ENCODE data around the gene PIP4P1.
"Not testable (repeated sequence)": the region's sequence is repeated elsewhere in the genome, so short reads cannot be mapped to it uniquely, and the experiment has no call there.

PIP4P1 gene

GRCh38 chr14:20461225-20462141 lies at the start of gene PIP4P1:
Gene PIP4P1 (minus strand): TSS chr14:20461434. CDS start chr14:20461325, 109 bp downstream.
- Mint-ChIP-seq H3K27ac (peak within 1 kb of the TSS; percentile 99), H3K27me3 (no peaks in the 10 kb centered on the region), H3K36me3 (peaks cover 32 to 33% of the 10 kb centered on the region in 2 donors), H3K4me1 (peaks cover 31 to 40% of the 10 kb centered on the region in 2 donors), H3K9me3 (peaks cover 3 to 5% of the 10 kb centered on the region in 2 donors), H3K4me3 (peak within 1 kb of the TSS; percentile 93 to 100)
- DNase-seq (peak; percentile 98), ATAC-seq (replicated peaks) (peak; percentile 88 to 90)

- peaks cover 28 to 37% of the 10 kb centered on the region in 2 donors for H3K4me1 Mint-ChIP-seq
- no peaks in the 10 kb centered on the region for H3K36me3 Mint-ChIP-seq
- no peaks in the 10 kb centered on the region for H3K27me3 Mint-ChIP-seq
- DNase-seq = no peak
- no peak overlapping the region for H3K4me3 Mint-ChIP-seq
- H3K9me3 Mint-ChIP-seq = no peaks in the 10 kb centered on the region
- no peak overlapping the region for H3K27ac Mint-ChIP-seq
- ATAC-seq (replicated peaks) = no peak
Measured at GRCh38 chr14:20508367-20508766, 47.1 kb upstream of the PIP4P1 start.

- not testable (repeated sequence) for H3K9me3 Mint-ChIP-seq, H3K27me3 Mint-ChIP-seq, H3K36me3 Mint-ChIP-seq
Measured at GRCh38 chr14:20507537-20507936, 46.3 kb upstream of the PIP4P1 start.

GRCh38 chr14:20506752-20507151 lies 45.5 kb upstream of the PIP4P1 start:
- H3K9me3 Mint-ChIP-seq; H3K27me3 Mint-ChIP-seq; H3K4me3 Mint-ChIP-seq; DNase-seq; H3K27ac Mint-ChIP-seq; ATAC-seq (replicated peaks); H3K36me3 Mint-ChIP-seq: not testable (repeated sequence)
- H3K4me1 Mint-ChIP-seq = peaks cover 18 to 23% of the 10 kb centered on the region in 2 donors

More at GRCh38 chr14:20507537-20507936, 46.3 kb upstream of the PIP4P1 start:
- not testable (repeated sequence) for ATAC-seq (replicated peaks); H3K4me3 Mint-ChIP-seq; DNase-seq; H3K27ac Mint-ChIP-seq
- H3K4me1 Mint-ChIP-seq = peaks cover 26 to 31% of the 10 kb centered on the region in 2 donors

- H3K27me3 Mint-ChIP-seq; H3K9me3 Mint-ChIP-seq; ATAC-seq (replicated peaks); H3K27ac Mint-ChIP-seq; H3K36me3 Mint-ChIP-seq; DNase-seq; H3K4me3 Mint-ChIP-seq: not testable (repeated sequence)
- H3K4me1 Mint-ChIP-seq = peaks cover 14 to 18% of the 10 kb centered on the region in 2 donors
Measured at GRCh38 chr14:20506276-20506675, 45.0 kb upstream of the PIP4P1 start.

GRCh38 chr14:20503898-20504297 lies 42.7 kb upstream of the PIP4P1 start:
- no peaks in the 10 kb centered on the region for H3K9me3 Mint-ChIP-seq
- ATAC-seq (replicated peaks) (peak; percentile 62 to 69), DNase-seq (no peak)
- H3K27me3 Mint-ChIP-seq = no peaks in the 10 kb centered on the region
- no peaks in the 10 kb centered on the region for H3K36me3 Mint-ChIP-seq
- H3K4me3 Mint-ChIP-seq = peak overlapping the region in 1 of 2 donors; percentile 1
- peaks cover 16 to 21% of the 10 kb centered on the region in 2 donors for H3K4me1 Mint-ChIP-seq
- H3K27ac Mint-ChIP-seq = no peak overlapping the region

- H3K4me3 Mint-ChIP-seq = no peak overlapping the region
- DNase-seq = no peak
- H3K9me3 Mint-ChIP-seq = no peaks in the 10 kb centered on the region
- no peak for ATAC-seq (replicated peaks)
- no peaks in the 10 kb centered on the region for H3K27me3 Mint-ChIP-seq
- no peaks in the 10 kb centered on the region for H3K36me3 Mint-ChIP-seq
- H3K27ac Mint-ChIP-seq = no peak overlapping the region
- H3K4me1 Mint-ChIP-seq = peaks cover 22 to 28% of the 10 kb centered on the region in 2 donors
Measured at GRCh38 chr14:20501346-20501745, 40.1 kb upstream of the PIP4P1 start.

GRCh38 chr14:20499881-20500280 lies 38.6 kb upstream of the PIP4P1 start:
- DNase-seq = no peak
- Mint-ChIP-seq H3K27ac (no peak overlapping the region), H3K27me3 (no peaks in the 10 kb centered on the region), H3K4me3 (no peak overlapping the region), H3K9me3 (no peaks in the 10 kb centered on the region), H3K4me1 (peaks cover 29 to 39% of the 10 kb centered on the region in 2 donors), H3K36me3 (no peaks in the 10 kb centered on the region)
- ATAC-seq (replicated peaks) = no peak

GRCh38 chr14:20499108-20499507 lies 37.9 kb upstream of the PIP4P1 start:
- no peaks in the 10 kb centered on the region for H3K36me3 Mint-ChIP-seq
- H3K27ac Mint-ChIP-seq = no peak overlapping the region
- no peaks in the 10 kb centered on the region for H3K9me3 Mint-ChIP-seq
- ATAC-seq (replicated peaks) (no peak), DNase-seq (no peak)
- H3K27me3 Mint-ChIP-seq = no peaks in the 10 kb centered on the region
- H3K4me3 Mint-ChIP-seq = no peak overlapping the region
- peaks cover 29 to 39% of the 10 kb centered on the region in 2 donors for H3K4me1 Mint-ChIP-seq

- Mint-ChIP-seq H3K27me3 (no peaks in the 10 kb centered on the region), H3K36me3 (no peaks in the 10 kb centered on the region), H3K27ac (peak overlapping the region; percentile 7), H3K4me1 (peaks cover 29 to 39% of the 10 kb centered on the region in 2 donors), H3K9me3 (no peaks in the 10 kb centered on the region), H3K4me3 (no peak overlapping the region)
- peak in 1 of 2 donors; percentile 26 for ATAC-seq (replicated peaks)
- no peak for DNase-seq
Measured at GRCh38 chr14:20498622-20499021, 37.4 kb upstream of the PIP4P1 start.

- Mint-ChIP-seq H3K27me3 (no peaks in the 10 kb centered on the region), H3K4me1 (peaks cover 44 to 64% of the 10 kb centered on the region in 2 donors), H3K27ac (no peak overlapping the region), H3K4me3 (no peak overlapping the region), H3K9me3 (peaks cover 0 to 1% of the 10 kb centered on the region in 2 donors), H3K36me3 (peaks cover 0 to 1% of the 10 kb centered on the region in 2 donors)
- ATAC-seq (replicated peaks) = no peak
- DNase-seq = no peak
Measured at GRCh38 chr14:20494935-20495766, 33.9 kb upstream of the PIP4P1 start.

- H3K4me1 Mint-ChIP-seq = peaks cover 45 to 68% of the 10 kb centered on the region in 2 donors
- peak; percentile 35 to 46 for ATAC-seq (replicated peaks)
Measured at GRCh38 chr14:20493634-20494033, 32.4 kb upstream of the PIP4P1 start.

GRCh38 chr14:20492486-20492885 lies 31.3 kb upstream of the PIP4P1 start:
- H3K27ac Mint-ChIP-seq = peak overlapping the region; percentile 75
- no peak for ATAC-seq (replicated peaks)
- peaks cover 48 to 74% of the 10 kb centered on the region in 2 donors for H3K4me1 Mint-ChIP-seq
- H3K9me3 Mint-ChIP-seq = peaks cover 0 to 1% of the 10 kb centered on the region in 2 donors
- H3K27me3 Mint-ChIP-seq = no peaks in the 10 kb centered on the region
- DNase-seq = no peak
- H3K36me3 Mint-ChIP-seq = peaks cover 0 to 1% of the 10 kb centered on the region in 2 donors
- H3K4me3 Mint-ChIP-seq = peak overlapping the region in 1 of 2 donors; percentile 4

More at GRCh38 chr14:20493634-20494033, 32.4 kb upstream of the PIP4P1 start:
- Mint-ChIP-seq H3K4me3 (peak overlapping the region; percentile 60 to 66), H3K36me3 (peaks cover 0 to 1% of the 10 kb centered on the region in 2 donors), H3K27me3 (no peaks in the 10 kb centered on the region), H3K9me3 (peaks cover 0 to 1% of the 10 kb centered on the region in 2 donors), H3K27ac (peak overlapping the region; percentile 85)
- DNase-seq = no peak

GRCh38 chr14:20490563-20490962 lies 29.3 kb upstream of the PIP4P1 start:
- peaks cover 0 to 1% of the 10 kb centered on the region in 2 donors for H3K9me3 Mint-ChIP-seq
- H3K27me3 Mint-ChIP-seq = no peaks in the 10 kb centered on the region
- H3K4me3 Mint-ChIP-seq = peak overlapping the region; percentile 65 to 75
- peaks cover 52 to 78% of the 10 kb centered on the region in 2 donors for H3K4me1 Mint-ChIP-seq
- ATAC-seq (replicated peaks) = no peak
- H3K27ac Mint-ChIP-seq = peak overlapping the region; percentile 82
- peaks cover 3 to 5% of the 10 kb centered on the region in 2 donors for H3K36me3 Mint-ChIP-seq
- no peak for DNase-seq
